ENCODE measurements around the gene CTRL. TPM values are rescaled to one million over a fixed set of nuclear protein-coding genes. Genes with fewer than 3 reads are reported as not detected.
A peak's percentile ranks its signal among the peaks of the same experiment; 100 is the strongest.

Gene CTRL
- total and polyA plus RNA-seq, 7 donors, result 0.27 to 1.1 (median 1.1) TPM

DNA sequence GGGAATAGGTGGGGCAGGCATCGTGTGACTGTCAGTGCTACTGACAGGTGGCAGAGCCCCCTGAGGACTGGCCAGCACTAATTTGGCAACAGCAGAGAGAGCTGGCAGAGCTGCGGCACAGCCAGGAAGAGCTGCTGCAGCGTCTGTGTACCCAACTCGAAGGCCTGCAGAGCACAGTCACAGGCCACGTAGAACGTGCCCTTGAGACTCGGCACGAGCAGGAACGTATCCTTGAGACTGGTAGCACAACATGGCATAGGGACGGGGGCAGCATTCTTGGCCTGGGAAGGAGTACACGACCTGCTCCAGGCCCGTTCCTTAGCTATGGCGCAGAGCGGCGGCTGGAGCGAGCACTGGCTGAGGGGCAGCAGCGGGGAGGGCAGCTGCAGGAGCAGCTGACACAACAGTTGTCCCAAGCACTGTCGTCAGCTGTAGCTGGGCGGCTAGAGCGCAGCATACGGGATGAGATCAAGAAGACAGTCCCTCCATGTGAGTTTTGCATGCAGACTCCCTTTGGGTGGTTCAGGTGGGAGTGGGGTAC, 50.0 kb downstream of the CTRL start:
- H3K9me3 ChIP-seq, result no peaks in the 10 kb centered on the region
- WGBS, 3 donors, result 17 to 44% (median 34%) methylated on average over 21 of the region's 21 CpGs
- peaks cover 6 to 91% of the 10 kb centered on the region in 2 donors for H3K36me3 ChIP-seq (ENCODE audit: insufficient read depth in 1 of 2, low read depth in 1 of 2)
- TF ChIP-seq, protein P1, sequence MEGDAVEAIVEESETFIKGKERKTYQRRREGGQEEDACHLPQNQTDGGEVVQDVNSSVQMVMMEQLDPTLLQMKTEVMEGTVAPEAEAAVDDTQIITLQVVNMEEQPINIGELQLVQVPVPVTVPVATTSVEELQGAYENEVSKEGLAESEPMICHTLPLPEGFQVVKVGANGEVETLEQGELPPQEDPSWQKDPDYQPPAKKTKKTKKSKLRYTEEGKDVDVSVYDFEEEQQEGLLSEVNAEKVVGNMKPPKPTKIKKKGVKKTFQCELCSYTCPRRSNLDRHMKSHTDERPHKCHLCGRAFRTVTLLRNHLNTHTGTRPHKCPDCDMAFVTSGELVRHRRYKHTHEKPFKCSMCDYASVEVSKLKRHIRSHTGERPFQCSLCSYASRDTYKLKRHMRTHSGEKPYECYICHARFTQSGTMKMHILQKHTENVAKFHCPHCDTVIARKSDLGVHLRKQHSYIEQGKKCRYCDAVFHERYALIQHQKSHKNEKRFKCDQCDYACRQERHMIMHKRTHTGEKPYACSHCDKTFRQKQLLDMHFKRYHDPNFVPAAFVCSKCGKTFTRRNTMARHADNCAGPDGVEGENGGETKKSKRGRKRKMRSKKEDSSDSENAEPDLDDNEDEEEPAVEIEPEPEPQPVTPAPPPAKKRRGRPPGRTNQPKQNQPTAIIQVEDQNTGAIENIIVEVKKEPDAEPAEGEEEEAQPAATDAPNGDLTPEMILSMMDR (IDR thresholded peaks at IDR 0.05), result no peak
- peak overlapping the region; percentile 93 for H3K27ac ChIP-seq
- H3K4me3 ChIP-seq, result peak overlapping the region; percentile 31
- DNase-seq, result peak; percentile 50 to 82
- peak; percentile 56 to 69 (median 65) for ATAC-seq
- no peaks in the 10 kb centered on the region for H3K27me3 ChIP-seq (ENCODE audit: insufficient read depth in 3 of 3, low read length in 2 of 3)
- H3K4me1 ChIP-seq, result peaks cover 61% of the 10 kb centered on the region
- intact Hi-C loops (cut with DNase I), result loop anchor here (2.0 to 10.0 kb wide), 3 partner anchors 47 to 353 kb away; partner anchors contain the start of gene ESRP2 (in 1 of the 2)

DNA sequence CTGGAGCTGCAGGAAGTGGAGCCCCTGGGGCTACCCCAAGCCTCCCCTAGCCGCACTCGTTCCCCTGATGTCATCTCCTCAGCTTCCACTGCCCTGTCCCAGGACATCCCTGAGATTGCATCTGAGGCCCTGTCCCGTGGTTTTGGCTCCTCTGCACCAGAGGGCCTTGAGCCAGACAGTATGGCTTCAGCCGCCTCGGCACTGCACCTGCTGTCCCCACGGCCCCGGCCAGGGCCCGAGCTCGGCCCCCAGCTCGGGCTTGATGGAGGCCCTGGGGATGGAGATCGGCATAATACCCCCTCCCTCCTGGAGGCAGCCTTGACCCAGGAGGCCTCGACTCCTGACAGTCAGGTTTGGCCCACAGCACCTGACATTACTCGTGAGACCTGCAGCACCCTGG, 51.1 kb downstream of the CTRL start:
- DNase-seq (no peak), ATAC-seq (no peak)
- Histone ChIP-seq H3K27ac (peak overlapping the region; percentile 93), H3K9me3 (no peaks in the 10 kb centered on the region), H3K27me3 (ENCODE audit: insufficient read depth in 3 of 3, low read length in 2 of 3) (no peaks in the 10 kb centered on the region), H3K4me3 (no peak overlapping the region), H3K4me1 (peaks cover 63% of the 10 kb centered on the region), H3K36me3 (ENCODE audit: insufficient read depth in 1 of 2, low read depth in 1 of 2) (peaks cover 6 to 91% of the 10 kb centered on the region in 2 donors)
- TF ChIP-seq, protein P1 (IDR thresholded peaks at IDR 0.05), result no peak
- intact Hi-C loops (cut with DNase I), result loop anchor here (5.0 to 10.0 kb wide), 2 partner anchors 162 to 354 kb away; partner anchors contain the start of gene ESRP2 (in 1 of the 2)
- WGBS, 3 donors, result 37 to 44% (median 43%) methylated on average over 13 of the region's 13 CpGs

DNA sequence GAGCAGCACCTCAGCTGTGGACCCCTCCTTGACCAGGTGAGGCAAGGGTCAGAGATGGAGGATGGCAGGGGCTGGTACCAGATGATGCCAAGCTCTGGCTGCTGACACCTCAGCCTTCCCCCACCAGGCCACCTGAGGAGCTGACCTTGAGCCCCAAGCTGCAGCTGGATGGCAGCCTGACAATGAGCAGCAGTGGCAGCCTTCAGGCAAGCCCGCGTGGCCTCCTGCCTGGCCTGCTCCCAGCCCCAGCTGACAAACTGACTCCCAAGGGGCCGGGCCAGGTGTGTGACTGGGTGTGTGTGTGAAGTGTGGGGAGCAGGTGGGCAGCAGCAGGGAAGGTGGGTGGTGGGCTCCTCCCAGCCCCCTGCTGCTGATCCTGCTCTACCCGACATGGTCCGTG, 51.7 kb downstream of the CTRL start:
- Histone ChIP-seq H3K27ac (peak overlapping the region; percentile 93), H3K36me3 (ENCODE audit: insufficient read depth in 1 of 2, low read depth in 1 of 2) (peaks cover 6 to 86% of the 10 kb centered on the region in 2 donors), H3K4me3 (no peak overlapping the region), H3K27me3 (ENCODE audit: insufficient read depth in 3 of 3, low read length in 2 of 3) (no peaks in the 10 kb centered on the region), H3K9me3 (no peaks in the 10 kb centered on the region), H3K4me1 (peaks cover 63% of the 10 kb centered on the region)
- WGBS, 3 donors, result 48 to 61% (median 52%) methylated on average over 5 of the region's 5 CpGs
- ATAC-seq, result no peak
- no peak for DNase-seq
- TF ChIP-seq, protein P1 (IDR thresholded peaks at IDR 0.05), result no peak
- intact Hi-C loops (cut with DNase I), result loop anchor here (5.0 to 10.0 kb wide), 2 partner anchors 162 to 355 kb away; partner anchors contain the start of gene ESRP2 (in 1 of the 2)

Other genes with a start within 250 kb of the CTRL start
- 10 to 100 TPM in 1 of 4 donors, 1 to 10 TPM in 3; 8.0 to 11.3 (median 9.0) TPM for gene GFOD2, start 212.5 kb downstream of the CTRL start, total RNA-seq
- 10 to 100 TPM; 12.2 to 17.3 (median 17.0) TPM for gene GFOD2, start 212.5 kb downstream of the CTRL start, polyA plus RNA-seq
- 10 to 100 TPM; 17.6 to 27.9 (median 25.2) TPM for gene RANBP10, start 125.3 kb downstream of the CTRL start, total RNA-seq
- 10 to 100 TPM in 2 of 3 donors, 1 to 10 TPM in 1; 9.1 to 16.3 (median 11.1) TPM for gene RANBP10, start 125.3 kb downstream of the CTRL start, polyA plus RNA-seq
- gene TSNAXIP1, start 125.0 kb downstream of the CTRL start, total RNA-seq, result under 1 TPM; 0.29 to 0.88 (median 0.60) TPM
- 1 to 10 TPM in 1 of 3 donors, under 1 TPM in 2; 0.27 to 1.4 (median 0.65) TPM for gene TSNAXIP1, start 125.0 kb downstream of the CTRL start, polyA plus RNA-seq
- 10 to 100 TPM; 30.2 to 37.8 (median 35.0) TPM for gene THAP11, start 89.5 kb downstream of the CTRL start, total RNA-seq
- 10 to 100 TPM; 31.9 to 78.6 (median 35.0) TPM for gene THAP11, start 89.5 kb downstream of the CTRL start, polyA plus RNA-seq
- 100 to 1,000 TPM in 2 of 4 donors, 10 to 100 TPM in 2; 77.4 to 104 (median 96.8) TPM for gene NUTF2, start 84.9 kb downstream of the CTRL start, total RNA-seq
- 100 to 1,000 TPM; 129 to 170 (median 134) TPM for gene NUTF2, start 84.9 kb downstream of the CTRL start, polyA plus RNA-seq
- gene CENPT, start 84.2 kb downstream of the CTRL start, total RNA-seq, result 10 to 100 TPM; 17.2 to 26.4 (median 19.2) TPM
- 10 to 100 TPM; 13.8 to 19.9 (median 19.9) TPM for gene CENPT, start 84.2 kb downstream of the CTRL start, polyA plus RNA-seq
- gene EDC4, start 58.8 kb downstream of the CTRL start, total RNA-seq, result 10 to 100 TPM; 33.8 to 52.1 (median 42.1) TPM
- gene EDC4, start 58.8 kb downstream of the CTRL start, polyA plus RNA-seq, result 10 to 100 TPM; 21.1 to 32.2 (median 23.8) TPM
- 1 to 10 TPM in 1 of 4 donors, under 1 TPM in 1, not detected in 2; 0.77 to 1.1 TPM for gene NRN1L, start 47.0 kb downstream of the CTRL start, total RNA-seq
- gene NRN1L, start 47.0 kb downstream of the CTRL start, polyA plus RNA-seq, result under 1 TPM; 0.23 to 0.38 (median 0.37) TPM
- 10 to 100 TPM; 11.3 to 18.8 (median 16.4) TPM for gene PSKH1, start 38.6 kb downstream of the CTRL start, total RNA-seq
- 10 to 100 TPM in 2 of 3 donors, 1 to 10 TPM in 1; 9.6 to 16.9 (median 11.0) TPM for gene PSKH1, start 38.6 kb downstream of the CTRL start, polyA plus RNA-seq
- 10 to 100 TPM; 27.6 to 34.7 (median 31.6) TPM for gene PSMB10, start 5.0 kb upstream of the CTRL start, total RNA-seq
- gene PSMB10, start 5.0 kb upstream of the CTRL start, polyA plus RNA-seq, result 10 to 100 TPM; 55.0 to 98.6 (median 67.3) TPM
- 10 to 100 TPM in 2 of 4 donors, 1 to 10 TPM in 2; 5.9 to 15.1 (median 10.2) TPM for gene LCAT, start 12.3 kb upstream of the CTRL start, total RNA-seq
- 1 to 10 TPM; 4.1 to 8.6 (median 4.7) TPM for gene LCAT, start 12.3 kb upstream of the CTRL start, polyA plus RNA-seq
- gene SLC12A4, start 36.8 kb upstream of the CTRL start, total RNA-seq, result 10 to 100 TPM; 24.1 to 89.5 (median 34.9) TPM
- 10 to 100 TPM; 18.3 to 34.8 (median 26.0) TPM for gene SLC12A4, start 36.8 kb upstream of the CTRL start, polyA plus RNA-seq
- under 1 TPM in 3 of 4 donors, not detected in 1; 0.10 to 0.22 (median 0.17) TPM for gene DPEP3, start 48.6 kb upstream of the CTRL start, total RNA-seq
- gene DPEP3, start 48.6 kb upstream of the CTRL start, polyA plus RNA-seq, result under 1 TPM in 2 of 3 donors, not detected in 1; 0.12 to 0.45 TPM
- 1 to 10 TPM in 1 of 4 donors, under 1 TPM in 2, not detected in 1; 0.25 to 1.1 (median 0.82) TPM for gene DPEP2, start 67.6 kb upstream of the CTRL start, total RNA-seq
- under 1 TPM; 0.23 to 0.29 (median 0.27) TPM for gene DPEP2, start 67.6 kb upstream of the CTRL start, polyA plus RNA-seq
- gene DPEP2NB, start 84.0 kb upstream of the CTRL start, total RNA-seq, result not detected
- under 1 TPM in 1 of 3 donors, not detected in 2; 0.05 TPM for gene DPEP2NB, start 84.0 kb upstream of the CTRL start, polyA plus RNA-seq
- 10 to 100 TPM; 10.0 to 19.3 (median 14.4) TPM for gene DDX28, start 91.4 kb upstream of the CTRL start, total RNA-seq
- 10 to 100 TPM; 11.9 to 20.2 (median 12.6) TPM for gene DDX28, start 91.4 kb upstream of the CTRL start, polyA plus RNA-seq
- 10 to 100 TPM in 2 of 4 donors, 1 to 10 TPM in 2; 7.0 to 10.5 (median 9.8) TPM for gene DUS2, start 91.4 kb upstream of the CTRL start, total RNA-seq
- 10 to 100 TPM in 1 of 3 donors, 1 to 10 TPM in 2; 3.4 to 15.1 (median 9.5) TPM for gene DUS2, start 91.4 kb upstream of the CTRL start, polyA plus RNA-seq
- gene NFATC3, start 153.5 kb upstream of the CTRL start, total RNA-seq, result 10 to 100 TPM; 40.8 to 53.5 (median 44.0) TPM
- gene NFATC3, start 153.5 kb upstream of the CTRL start, polyA plus RNA-seq, result 10 to 100 TPM in 2 of 3 donors, 1 to 10 TPM in 1; 9.8 to 43.1 (median 17.3) TPM

All from psoas muscle (tissue), 8 donors.